Amniotic epithelial cell (primary cell): ENCODE data around the gene CPD.

Experiments used
- DNase-seq: peaks from one replicate; pipeline ENCODE4 v3.0.0-alpha.2; 2010; ENCODE audit warnings: low read depth

The CPD gene

DNA sequence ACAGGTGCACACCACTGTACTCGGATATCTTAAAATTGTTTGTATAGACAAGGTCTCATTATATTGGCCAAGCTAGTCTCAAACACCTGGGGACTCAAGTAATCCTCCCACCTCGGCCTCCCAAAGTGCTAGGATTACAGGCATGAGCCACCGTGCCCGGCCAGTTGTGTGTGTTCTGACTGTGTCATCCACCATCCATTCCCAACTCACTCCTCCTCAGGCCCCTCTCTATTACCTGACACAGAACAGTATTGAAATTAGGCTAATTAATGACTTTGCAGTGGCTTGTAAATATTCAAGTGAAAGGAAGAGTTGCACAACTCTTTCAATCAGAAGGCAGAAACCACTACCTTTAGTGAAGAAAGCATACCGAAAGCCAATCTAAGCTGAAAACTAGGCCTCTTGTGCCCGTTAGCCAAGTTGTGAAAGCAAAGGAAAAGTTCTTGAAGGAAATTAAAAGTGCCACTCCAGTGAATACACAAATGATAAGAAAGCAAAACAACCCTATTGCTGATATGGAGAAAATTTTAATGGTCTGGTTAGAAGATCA is 127.2 kb downstream of the CPD start:
- no peak for DNase-seq

- no peak for DNase-seq
Measured at GRCh38 chr17:30506481-30506880, 127.8 kb downstream of the CPD start.

DNA sequence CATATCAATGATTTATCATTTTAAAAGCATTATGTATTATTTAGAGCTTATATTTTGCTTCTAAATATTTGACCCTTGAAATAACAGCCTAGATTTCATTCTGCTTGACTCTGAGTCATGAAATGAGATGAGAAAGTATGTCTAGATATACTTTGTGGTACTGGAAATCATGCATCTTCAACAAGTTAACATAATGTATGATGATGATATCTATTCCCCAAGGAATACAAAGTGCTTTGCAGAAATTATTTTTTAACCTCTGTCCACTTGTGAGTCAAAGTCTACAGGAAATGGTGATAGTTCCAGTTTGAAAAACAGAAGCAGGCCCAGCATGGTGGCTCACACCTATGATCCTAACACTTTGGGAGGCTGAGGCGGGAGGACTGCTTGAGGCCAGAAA is 134.6 kb downstream of the CPD start:
- DNase-seq: peak; percentile 4

GRCh38 chr17:30514895-30515596 is 136.3 kb downstream of the CPD start:
- DNase-seq: no peak

GRCh38 chr17:30517786-30518185 is 139.1 kb downstream of the CPD start:
- peak; percentile 23 for DNase-seq

DNA sequence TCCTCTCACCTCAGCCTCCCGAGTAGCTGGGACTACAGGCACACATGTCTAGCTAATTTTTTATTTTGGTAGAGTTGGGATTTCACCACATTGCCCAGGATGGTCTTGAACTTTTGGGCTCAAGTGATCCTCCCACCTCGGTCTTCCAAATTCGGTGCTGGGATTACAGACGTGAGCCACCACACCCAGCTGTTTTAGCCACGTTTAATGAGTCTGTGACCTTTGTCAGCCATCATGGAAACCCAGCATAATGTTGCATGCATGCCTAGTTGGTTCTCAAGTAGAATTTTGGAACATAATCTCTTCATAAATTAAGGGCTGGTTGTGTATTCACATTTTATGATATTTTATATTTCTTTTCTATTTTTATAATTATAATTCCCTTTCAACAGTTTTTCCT is 140.4 kb downstream of the CPD start:
- DNase-seq: no peak
